Measurements from ENCODE around the gene KLK14. TPM values are rescaled to one million over a fixed set of nuclear protein-coding genes. Genes with fewer than 3 reads are reported as not detected.

Gene KLK14
- total RNA-seq, 2 experiments from 2014 or later = 0.22 TPM; not detected in 1

DNA sequence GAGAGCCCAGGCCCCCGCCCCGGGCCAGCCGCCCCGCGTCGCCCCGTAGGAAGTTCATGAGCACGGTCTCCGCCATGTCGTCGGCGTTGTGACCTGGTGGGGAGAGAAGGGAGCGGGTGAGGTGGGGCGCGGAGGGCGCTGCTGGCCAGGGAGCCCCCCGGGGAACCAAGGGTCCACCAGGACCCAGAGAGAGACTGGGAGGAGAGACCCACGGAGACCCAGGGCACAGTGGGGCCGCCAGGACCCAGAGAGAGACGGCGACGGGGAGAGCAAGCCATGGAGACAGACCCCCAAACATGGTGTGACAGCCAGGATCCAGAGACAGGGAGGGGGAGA lies 16.3 kb upstream of the KLK14 start:
- Mint-ChIP-seq H3K4me3 (no peak overlapping the region), H3K27me3 (no peaks in the 10 kb centered on the region), H3K9me3 (no peaks in the 10 kb centered on the region), H3K36me3 (ENCODE audit: low read depth) (peaks cover 56% of the 10 kb centered on the region), H3K4me1 (ENCODE audit: low read depth) (peaks cover 31% of the 10 kb centered on the region), H3K27ac (no peak overlapping the region)
- TF ChIP-seq, protein P1, sequence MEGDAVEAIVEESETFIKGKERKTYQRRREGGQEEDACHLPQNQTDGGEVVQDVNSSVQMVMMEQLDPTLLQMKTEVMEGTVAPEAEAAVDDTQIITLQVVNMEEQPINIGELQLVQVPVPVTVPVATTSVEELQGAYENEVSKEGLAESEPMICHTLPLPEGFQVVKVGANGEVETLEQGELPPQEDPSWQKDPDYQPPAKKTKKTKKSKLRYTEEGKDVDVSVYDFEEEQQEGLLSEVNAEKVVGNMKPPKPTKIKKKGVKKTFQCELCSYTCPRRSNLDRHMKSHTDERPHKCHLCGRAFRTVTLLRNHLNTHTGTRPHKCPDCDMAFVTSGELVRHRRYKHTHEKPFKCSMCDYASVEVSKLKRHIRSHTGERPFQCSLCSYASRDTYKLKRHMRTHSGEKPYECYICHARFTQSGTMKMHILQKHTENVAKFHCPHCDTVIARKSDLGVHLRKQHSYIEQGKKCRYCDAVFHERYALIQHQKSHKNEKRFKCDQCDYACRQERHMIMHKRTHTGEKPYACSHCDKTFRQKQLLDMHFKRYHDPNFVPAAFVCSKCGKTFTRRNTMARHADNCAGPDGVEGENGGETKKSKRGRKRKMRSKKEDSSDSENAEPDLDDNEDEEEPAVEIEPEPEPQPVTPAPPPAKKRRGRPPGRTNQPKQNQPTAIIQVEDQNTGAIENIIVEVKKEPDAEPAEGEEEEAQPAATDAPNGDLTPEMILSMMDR (IDR thresholded peaks at IDR 0.05) = no peak
- H3K36me3 ChIP-seq (ENCODE audit: insufficient read depth, low read length) = peaks cover 40% of the 10 kb centered on the region
- no peaks in the 10 kb centered on the region for H3K9me3 ChIP-seq (ENCODE audit: control insufficient read depth in 1 of 2, insufficient read depth in 1 of 2, low read length in 2 of 2)
- peaks cover 25% of the 10 kb centered on the region for H3K4me1 ChIP-seq (ENCODE audit: insufficient read depth, low read length)
- peak overlapping the region; percentile 40 for H3K4me3 ChIP-seq (ENCODE audit: low read length)
- ChIA-PET POLR2A (no interaction called here), CTCF (no interaction called here)
- DNase-seq (no peak), ATAC-seq (ENCODE audit: poor library complexity) (no peak)
- intact Hi-C loops (cut with DNase I, micrococcal nuclease) = loop anchor here in 1 of 2 experiments (5.0 kb wide), 3 partner anchors 38 to 172 kb away; no protein-coding TSS in a partner anchor
- H3K27me3 ChIP-seq (ENCODE audit: control insufficient read depth in 1 of 2, insufficient read depth in 2 of 2, low read length in 2 of 2) = no peaks in the 10 kb centered on the region
- H3K27ac ChIP-seq (ENCODE audit: low read depth in 1 of 2, low read length in 2 of 2) = peak overlapping the region in 1 of 2 donors; percentile 7

DNA sequence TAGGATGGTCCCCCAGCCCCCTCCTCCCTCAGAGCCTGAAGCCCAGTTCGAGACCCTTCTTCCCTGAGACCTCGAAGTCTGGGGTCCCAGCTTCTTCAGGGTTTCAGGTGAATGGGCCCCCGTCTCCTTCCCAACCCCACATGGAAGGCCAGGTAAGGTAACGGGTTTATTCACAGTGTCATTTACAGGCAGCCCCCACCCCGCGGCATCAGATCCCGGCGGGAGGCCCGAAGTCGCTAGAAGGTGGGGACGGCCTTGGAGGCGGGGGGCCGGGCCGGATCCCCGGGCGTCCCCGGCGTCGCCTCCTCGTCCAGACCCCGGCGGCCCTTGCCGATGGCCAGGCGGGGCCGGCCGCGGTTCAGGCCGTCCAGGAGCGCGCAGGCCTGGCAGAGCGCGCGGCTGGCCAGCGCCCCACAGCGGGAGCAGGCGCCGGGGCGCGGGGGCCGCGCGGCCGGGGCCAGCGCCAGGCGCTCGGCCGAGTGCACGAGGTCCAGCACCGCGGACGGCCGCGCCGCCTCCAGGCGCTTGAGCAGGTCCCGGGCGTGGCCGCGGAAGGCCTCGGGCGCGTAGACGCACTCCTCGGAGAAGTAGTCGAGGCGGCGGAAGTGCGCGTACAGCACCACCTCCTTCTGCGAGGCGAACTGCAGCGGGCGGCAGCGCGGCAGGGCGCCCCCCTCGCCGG lies 15.8 kb upstream of the KLK14 start:
- Histone ChIP-seq H3K27me3 (ENCODE audit: control insufficient read depth in 1 of 2, insufficient read depth in 2 of 2, low read length in 2 of 2) (no peaks in the 10 kb centered on the region), H3K4me1 (ENCODE audit: insufficient read depth, low read length) (peaks cover 22% of the 10 kb centered on the region), H3K27ac (ENCODE audit: low read depth in 1 of 2, low read length in 2 of 2) (no peak overlapping the region), H3K9me3 (ENCODE audit: control insufficient read depth in 1 of 2, insufficient read depth in 1 of 2, low read length in 2 of 2) (no peaks in the 10 kb centered on the region), H3K36me3 (ENCODE audit: insufficient read depth, low read length) (peaks cover 38% of the 10 kb centered on the region), H3K4me3 (ENCODE audit: low read length) (peak overlapping the region; percentile 25)
- peaks cover 31% of the 10 kb centered on the region for H3K4me1 Mint-ChIP-seq (ENCODE audit: low read depth)
- H3K9me3 Mint-ChIP-seq = no peaks in the 10 kb centered on the region
- CTCF ChIA-PET = no interaction called here
- TF ChIP-seq, protein P1 (IDR thresholded peaks at IDR 0.05) = no peak
- H3K27ac Mint-ChIP-seq = no peak overlapping the region
- peak; percentile 83 for ATAC-seq (ENCODE audit: poor library complexity)
- DNase-seq = peak in 12 of 14 experiments; percentile 20 to 73 (median 46)
- H3K27me3 Mint-ChIP-seq = no peaks in the 10 kb centered on the region
- intact Hi-C loops (cut with DNase I, micrococcal nuclease) = loop anchor here in 1 of 2 experiments (5.0 kb wide), 3 partner anchors 39 to 171 kb away; no protein-coding TSS in a partner anchor
- peaks cover 52% of the 10 kb centered on the region for H3K36me3 Mint-ChIP-seq (ENCODE audit: low read depth)
- no peak overlapping the region for H3K4me3 Mint-ChIP-seq
- POLR2A ChIA-PET = no interaction called here

DNA sequence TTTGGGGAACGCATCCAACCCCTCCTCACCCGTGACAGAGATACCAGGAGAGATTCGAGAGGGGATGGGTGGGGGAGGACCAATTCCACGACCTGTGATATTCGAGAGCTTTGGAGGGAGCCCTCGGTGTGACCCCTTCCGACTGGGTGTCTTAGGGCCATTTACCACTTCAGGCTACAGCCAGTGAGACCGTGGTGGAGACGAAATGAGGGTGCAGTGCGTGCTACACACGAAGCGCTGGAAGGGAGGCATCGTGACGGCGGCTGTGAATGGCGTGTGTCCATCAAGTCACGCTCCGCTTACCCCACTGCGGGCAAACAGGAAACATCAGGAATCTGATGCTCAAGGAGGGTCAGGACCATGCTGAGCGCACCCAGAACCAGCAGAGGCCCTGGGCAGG lies 15.1 kb upstream of the KLK14 start:
- ATAC-seq (ENCODE audit: poor library complexity) = no peak
- peaks cover 45% of the 10 kb centered on the region for H3K36me3 Mint-ChIP-seq (ENCODE audit: low read depth)

More for the DNA sequence above, 15.1 kb upstream of the KLK14 start:
- peaks cover 27% of the 10 kb centered on the region for H3K4me1 Mint-ChIP-seq (ENCODE audit: low read depth)
- no peaks in the 10 kb centered on the region for H3K9me3 ChIP-seq (ENCODE audit: control insufficient read depth in 1 of 2, insufficient read depth in 1 of 2, low read length in 2 of 2)
- CTCF ChIA-PET = no interaction called here
- H3K4me3 ChIP-seq (ENCODE audit: low read length) = no peak overlapping the region
- POLR2A ChIA-PET = no interaction called here
- no peak overlapping the region for H3K27ac Mint-ChIP-seq
- TF ChIP-seq, protein P1 (IDR thresholded peaks at IDR 0.05) = no peak
- H3K4me1 ChIP-seq (ENCODE audit: insufficient read depth, low read length) = peaks cover 22% of the 10 kb centered on the region
- H3K27me3 Mint-ChIP-seq = no peaks in the 10 kb centered on the region
- no peaks in the 10 kb centered on the region for H3K9me3 Mint-ChIP-seq
- H3K27ac ChIP-seq (ENCODE audit: low read depth in 1 of 2, low read length in 2 of 2) = no peak overlapping the region
- no peak for DNase-seq
- H3K27me3 ChIP-seq (ENCODE audit: control insufficient read depth in 1 of 2, insufficient read depth in 2 of 2, low read length in 2 of 2) = no peaks in the 10 kb centered on the region
- H3K4me3 Mint-ChIP-seq = no peak overlapping the region
- intact Hi-C loops (cut with DNase I, micrococcal nuclease) = loop anchor here in 1 of 2 experiments (5.0 kb wide), 3 partner anchors 40 to 170 kb away; no protein-coding TSS in a partner anchor
- H3K36me3 ChIP-seq (ENCODE audit: insufficient read depth, low read length) = peaks cover 35% of the 10 kb centered on the region

Measured in CD4-positive, alpha-beta T cell (primary cell).